OCI-LY1 (cell line): Measurements from ENCODE around the gene CRISPLD2.

Experiments used
- H2AFZ ChIP-seq: fragments of 200-600 bp; sonication (generic), shearing (Covaris generic); 2 replicates; pipeline ENCODE4 v1.6.0; 2014; ENCODE audit warnings: antibody characterized with exemption, mild to moderate bottlenecking, low read length
- H3F3A ChIP-seq: fragments of 200-600 bp; sonication (generic), shearing (Covaris generic); 2 replicates; pipeline ENCODE4 v1.6.0; 2014; ENCODE audit warnings: mild to moderate bottlenecking, antibody characterized with exemption, low read length, moderate library complexity; ENCODE audit not compliant: insufficient read depth
- H3K27ac ChIP-seq: fragments of 200-600 bp; sonication (generic); 2 replicates; pipeline ENCODE4 v1.5.1; 2014; ENCODE audit warnings: low read length, mixed run types, mild to moderate bottlenecking, low read depth; ENCODE audit not compliant: poor library complexity, severe bottlenecking
- H3K27me3 ChIP-seq: fragments of 200-600 bp; sonication (generic); 2 replicates; pipeline ENCODE4 v1.6.0; 2014; ENCODE audit warnings: antibody characterized with exemption, mild to moderate bottlenecking, low read length, moderate library complexity; ENCODE audit not compliant: insufficient read depth
- H3K36me3 ChIP-seq: fragments of 200-600 bp; sonication (generic); 2 replicates; pipeline ENCODE4 v1.6.1; 2014; ENCODE audit warnings: mild to moderate bottlenecking, antibody characterized with exemption, low read length, moderate library complexity, mixed read lengths; ENCODE audit not compliant: insufficient read depth
- H3K4me1 ChIP-seq: fragments of 200-600 bp; sonication (generic); 2 replicates; pipeline ENCODE4 v1.5.1; 2014; ENCODE audit warnings: mild to moderate bottlenecking, low read length, moderate library complexity; ENCODE audit not compliant: insufficient read depth, severe bottlenecking
- H3K4me2 ChIP-seq: fragments of 200-600 bp; sonication (generic), shearing (Covaris generic); 2 replicates; pipeline ENCODE4 v1.6.1; 2014; ENCODE audit warnings: low read length
- H3K4me3 ChIP-seq: fragments of 200-600 bp; sonication (generic); 2 replicates; pipeline ENCODE4 v1.5.1; 2014; ENCODE audit warnings: low read length, low read depth, mild to moderate bottlenecking, mixed read lengths; ENCODE audit not compliant: poor library complexity, severe bottlenecking
- H3K79me2 ChIP-seq: fragments of 200-600 bp; shearing (Covaris generic); 2 replicates; pipeline ENCODE4 v1.6.1; 2016; ENCODE audit warnings: mixed run types, low read length, mixed read lengths; ENCODE audit not compliant: insufficient read depth
- H3K9ac ChIP-seq: fragments of 200-600 bp; sonication (generic), shearing (Covaris generic); 2 replicates; pipeline ENCODE4 v1.6.1; 2014; ENCODE audit warnings: mild to moderate bottlenecking, low read length, mixed read lengths
- H3K9me2 ChIP-seq: fragments of 200-600 bp; sonication (generic), shearing (Covaris generic); 2 replicates; pipeline ENCODE4 v1.6.1; 2014; ENCODE audit warnings: low read depth, mild to moderate bottlenecking, low read length, mixed read lengths
- H3K9me3 ChIP-seq: fragments of 200-600 bp; shearing (Covaris generic); 2 replicates; pipeline ENCODE4 v1.6.1; 2014; ENCODE audit warnings: low read length, mixed read lengths
- H4K20me1 ChIP-seq: fragments of 200-600 bp; sonication (generic), shearing (Covaris generic); 2 replicates; pipeline ENCODE4 v1.6.0; 2016; ENCODE audit warnings: mild to moderate bottlenecking, low read length; ENCODE audit not compliant: insufficient read depth
- EZH2 ChIP-seq: fragments of 200-600 bp; sonication (generic), shearing (Covaris generic); IDR thresholded peaks from 2 replicates; pipeline ENCODE4 v1.8.0; 2017; ENCODE audit warnings: borderline replicate concordance, mixed run types, mild to moderate bottlenecking, antibody characterized with exemption, low read length, moderate library complexity, mixed read lengths
- TF ChIP-seq, protein P1 (sequence below): fragments of 200-600 bp; sonication (generic), shearing (Covaris generic); IDR thresholded peaks from 2 replicates; pipeline ENCODE4 v1.5.1; 2017; ENCODE audit warnings: mild to moderate bottlenecking, antibody characterized with exemption, low read length, moderate library complexity, mixed read lengths

The CRISPLD2 gene

DNA sequence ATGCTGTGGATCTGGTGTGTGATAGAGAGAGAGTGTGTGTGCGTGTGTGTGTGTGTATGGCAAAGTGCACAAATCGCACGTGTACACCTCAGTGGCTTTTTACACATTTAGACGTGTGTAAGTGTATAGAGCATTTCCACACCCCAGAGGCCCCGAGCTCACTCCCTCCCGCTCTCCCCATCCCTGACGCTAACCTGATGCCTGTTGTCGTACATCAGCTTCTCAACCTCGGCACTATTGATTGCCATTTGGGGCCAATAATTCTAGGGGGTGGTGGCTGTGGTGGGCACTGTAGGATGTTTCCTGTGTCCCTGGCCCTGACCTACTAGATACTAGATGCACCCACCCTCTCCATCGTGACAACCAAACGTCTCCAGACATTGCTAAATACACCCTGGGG lies 30.4 kb upstream of the CRISPLD2 start:
- Histone ChIP-seq H3K9me2 (no peaks in the 10 kb centered on the region), H3K36me3 (no peaks in the 10 kb centered on the region), H3K79me2 (no peaks in the 10 kb centered on the region), H3K4me2 (no peak overlapping the region), H3K27me3 (no peaks in the 10 kb centered on the region), H3K9me3 (no peaks in the 10 kb centered on the region), H3K4me3 (no peak overlapping the region), H3K27ac (no peak overlapping the region), H2AFZ (no peak overlapping the region), H3K9ac (no peak overlapping the region), H3K4me1 (no peaks in the 10 kb centered on the region), H4K20me1 (no peaks in the 10 kb centered on the region), H3F3A (no peaks in the 10 kb centered on the region)
- TF ChIP-seq, protein P1, sequence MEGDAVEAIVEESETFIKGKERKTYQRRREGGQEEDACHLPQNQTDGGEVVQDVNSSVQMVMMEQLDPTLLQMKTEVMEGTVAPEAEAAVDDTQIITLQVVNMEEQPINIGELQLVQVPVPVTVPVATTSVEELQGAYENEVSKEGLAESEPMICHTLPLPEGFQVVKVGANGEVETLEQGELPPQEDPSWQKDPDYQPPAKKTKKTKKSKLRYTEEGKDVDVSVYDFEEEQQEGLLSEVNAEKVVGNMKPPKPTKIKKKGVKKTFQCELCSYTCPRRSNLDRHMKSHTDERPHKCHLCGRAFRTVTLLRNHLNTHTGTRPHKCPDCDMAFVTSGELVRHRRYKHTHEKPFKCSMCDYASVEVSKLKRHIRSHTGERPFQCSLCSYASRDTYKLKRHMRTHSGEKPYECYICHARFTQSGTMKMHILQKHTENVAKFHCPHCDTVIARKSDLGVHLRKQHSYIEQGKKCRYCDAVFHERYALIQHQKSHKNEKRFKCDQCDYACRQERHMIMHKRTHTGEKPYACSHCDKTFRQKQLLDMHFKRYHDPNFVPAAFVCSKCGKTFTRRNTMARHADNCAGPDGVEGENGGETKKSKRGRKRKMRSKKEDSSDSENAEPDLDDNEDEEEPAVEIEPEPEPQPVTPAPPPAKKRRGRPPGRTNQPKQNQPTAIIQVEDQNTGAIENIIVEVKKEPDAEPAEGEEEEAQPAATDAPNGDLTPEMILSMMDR: no peak
- TF ChIP-seq EZH2: no peak

DNA sequence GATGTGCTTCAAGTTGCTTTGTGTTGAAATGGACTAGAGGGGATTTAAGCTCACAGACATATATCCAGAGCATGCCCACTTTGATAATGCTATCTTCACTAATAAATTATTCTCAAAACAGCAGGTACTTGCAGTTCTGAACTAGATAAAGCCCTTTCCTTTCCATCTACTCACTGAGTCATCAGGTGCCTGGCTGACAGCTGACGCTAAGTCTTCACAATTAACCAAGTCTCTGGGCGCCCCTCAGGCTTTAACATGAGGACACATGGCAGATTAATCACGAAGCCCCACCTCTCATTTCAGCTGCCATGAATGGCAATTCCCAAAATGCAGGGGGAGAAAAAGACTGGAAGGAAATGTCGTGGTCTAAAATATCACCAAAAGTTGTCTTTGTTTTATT lies 29.5 kb upstream of the CRISPLD2 start:
- Histone ChIP-seq H3K4me2 (no peak overlapping the region), H3K9ac (no peak overlapping the region), H3K4me1 (no peaks in the 10 kb centered on the region), H3K27ac (no peak overlapping the region), H3F3A (no peaks in the 10 kb centered on the region), H3K79me2 (no peaks in the 10 kb centered on the region), H3K9me3 (no peaks in the 10 kb centered on the region), H3K4me3 (no peak overlapping the region), H3K36me3 (no peaks in the 10 kb centered on the region), H2AFZ (no peak overlapping the region), H3K9me2 (no peaks in the 10 kb centered on the region), H4K20me1 (no peaks in the 10 kb centered on the region), H3K27me3 (no peaks in the 10 kb centered on the region)
- TF ChIP-seq, protein P1: no peak
- no peak for TF ChIP-seq EZH2

DNA sequence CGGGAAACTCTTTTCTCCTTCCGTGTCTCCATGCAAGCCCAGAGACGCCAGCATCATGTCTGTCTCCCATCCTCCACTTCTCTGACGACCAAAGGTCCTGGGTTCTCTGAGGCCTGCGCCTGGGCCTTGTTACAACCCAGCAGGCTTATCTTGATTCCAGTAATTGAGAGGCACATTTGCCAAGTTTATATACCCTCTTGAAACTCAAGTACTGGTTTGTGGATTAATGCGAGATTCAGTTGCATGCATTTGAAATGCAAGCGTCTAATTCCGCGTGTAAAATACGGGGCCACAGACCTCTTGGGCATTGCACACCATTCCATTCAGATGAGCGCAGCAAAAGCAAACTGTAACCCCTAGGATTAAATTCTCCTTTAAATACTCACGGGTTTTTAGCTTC lies 28.7 kb upstream of the CRISPLD2 start:
- no peaks in the 10 kb centered on the region for H4K20me1 ChIP-seq
- H3K27ac ChIP-seq: no peak overlapping the region
- no peaks in the 10 kb centered on the region for H3K36me3 ChIP-seq
- H3K4me1 ChIP-seq: no peaks in the 10 kb centered on the region
- no peaks in the 10 kb centered on the region for H3K79me2 ChIP-seq
- no peaks in the 10 kb centered on the region for H3K9me2 ChIP-seq
- no peak overlapping the region for H3K9ac ChIP-seq
- no peaks in the 10 kb centered on the region for H3K9me3 ChIP-seq
- H3F3A ChIP-seq: no peaks in the 10 kb centered on the region
- H3K4me2 ChIP-seq: no peak overlapping the region
- no peak overlapping the region for H2AFZ ChIP-seq
- no peaks in the 10 kb centered on the region for H3K27me3 ChIP-seq
- no peak overlapping the region for H3K4me3 ChIP-seq
- no peak for TF ChIP-seq EZH2

DNA sequence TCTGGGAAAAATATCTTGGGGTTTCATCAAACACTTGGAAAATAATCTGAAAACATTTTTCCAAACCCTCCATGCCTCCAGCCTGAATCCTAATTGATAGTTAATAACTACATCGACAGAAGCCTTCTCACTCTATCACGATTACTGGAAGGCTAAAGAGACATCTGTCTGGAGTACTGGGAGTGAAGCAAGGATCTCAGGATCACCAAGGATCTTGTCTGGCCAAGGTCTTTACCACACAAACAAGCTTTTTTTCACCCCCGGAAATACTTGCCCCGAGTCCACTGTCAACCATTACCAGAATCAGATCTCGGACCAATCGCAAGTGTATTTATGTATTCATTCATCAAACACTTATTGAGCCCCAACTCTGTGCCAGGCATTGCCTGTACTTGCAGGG lies 28.3 kb upstream of the CRISPLD2 start:
- H3F3A ChIP-seq: no peaks in the 10 kb centered on the region
- H3K4me1 ChIP-seq: no peaks in the 10 kb centered on the region
- H4K20me1 ChIP-seq: no peaks in the 10 kb centered on the region

More for the DNA sequence above, 28.3 kb upstream of the CRISPLD2 start:
- Histone ChIP-seq H3K4me2 (no peak overlapping the region), H3K9ac (no peak overlapping the region), H3K27me3 (no peaks in the 10 kb centered on the region), H3K9me2 (no peaks in the 10 kb centered on the region), H3K9me3 (no peaks in the 10 kb centered on the region), H3K79me2 (no peaks in the 10 kb centered on the region), H3K27ac (no peak overlapping the region), H2AFZ (no peak overlapping the region), H3K4me3 (no peak overlapping the region), H3K36me3 (no peaks in the 10 kb centered on the region)
- no peak for TF ChIP-seq EZH2
- TF ChIP-seq, protein P1: no peak
